HepG2 (cell line): ENCODE measurements around the gene SSTR5. TPM values are rescaled to one million over a fixed set of nuclear protein-coding genes. Genes with fewer than 3 reads are reported as not detected.

ENCODE experiments used
- FOSL1 ChIP-seq: sonication (generic); formaldehyde crosslinking; IDR thresholded peaks from 2 replicates; pipeline ENCODE4 v1.9.0; 2021; ENCODE audit warnings: missing genetic modification reagents, borderline replicate concordance
- FOXK1 ChIP-seq: sonication (generic); formaldehyde crosslinking; IDR thresholded peaks from 2 replicates; pipeline ENCODE4 v1.4.0; 2020; ENCODE audit warnings: low read depth, missing genetic modification reagents, borderline replicate concordance
- SMC3 ChIP-seq: IDR thresholded peaks from 2 replicates; pipeline ENCODE4 v1.6.1; 2011; ENCODE audit warnings: low read length, improper control_type of control experiment
- SNAI1 ChIP-seq: sonication (generic); formaldehyde crosslinking; IDR thresholded peaks from 2 replicates; pipeline ENCODE4 v1.5.0; 2020; ENCODE audit warnings: mild to moderate bottlenecking, missing genetic modification reagents, borderline replicate concordance
- TCF12 ChIP-seq, 2 experiments: fragments of 450-650 bp in 1 of 2; sonication (generic) in 1 of 2; formaldehyde crosslinking in 1 of 2; IDR thresholded peaks; 2 replicates each; pipeline versions ENCODE4 v1.6.1 to v1.8.0; 2017 to 2022; ENCODE audit warnings: antibody characterized with exemption in 1 of 2, mild to moderate bottlenecking in 1 of 2, missing genetic modification reagents in 1 of 2, moderate library complexity in 1 of 2
- ZFAT ChIP-seq: sonication (generic); formaldehyde crosslinking; conservative IDR thresholded peaks from 2 replicates; pipeline ENCODE4 v1.8.1; 2023; ENCODE audit warnings: missing genetic modification reagents, inconsistent platforms
- ZKSCAN5 ChIP-seq: sonication (generic); formaldehyde crosslinking; IDR thresholded peaks from 2 replicates; pipeline ENCODE4 v1.5.1; 2020; ENCODE audit warnings: mild to moderate bottlenecking, missing genetic modification reagents
- ZNF263 ChIP-seq: sonication (generic); formaldehyde crosslinking; IDR thresholded peaks from 2 replicates; pipeline ENCODE4 v1.4.0; 2020; ENCODE audit warnings: missing genetic modification reagents
- polyA plus RNA-seq, 8 experiments: library from polyadenylated mRNA; depleted of rRNA in 3 of 8; stranded (reverse) in 7 of 8; unstranded in 1 of 8; fragments of >200 nt; fragmentation: Illumina TruSeq in 4 of 8; extraction: Trizol in 4 of 8; gene quantifications; 2 replicates each; pipeline versions ENCODE4 v1.2.1 to v1.2.3, GENCODE V29; 2011 to 2016; ENCODE audit warnings: low read depth in 4 of 8, missing spikeins in 1 of 8, mixed read lengths in 1 of 8; ENCODE audit not compliant: insufficient read depth in 1 of 8
- total RNA-seq, 5 experiments: library from RNA; depleted of rRNA; stranded (reverse); fragments of >200 nt; fragmentation: Illumina TruSeq; extraction: Trizol; gene quantifications; 2 replicates each; pipeline ENCODE4 v1.2.3, GENCODE V29; 2016; ENCODE audit warnings: low read depth in 1 of 5
- TF ChIP-seq, protein P1 (sequence below): sonication (generic); formaldehyde crosslinking; IDR thresholded peaks from 2 replicates; pipeline ENCODE4 v1.5.0; 2020; ENCODE audit warnings: mild to moderate bottlenecking, missing genetic modification reagents
- TF ChIP-seq, protein P2 (sequence below): IDR thresholded peaks from 2 replicates; pipeline ENCODE4 v1.6.1; 2018; ENCODE audit warnings: missing genetic modification reagents
- TF ChIP-seq, protein P3 (sequence below): sonication (generic); formaldehyde crosslinking; IDR thresholded peaks from 2 replicates; pipeline ENCODE4 v1.4.0; 2020; ENCODE audit warnings: missing genetic modification reagents; ENCODE audit errors: not compliant biosample characterization
- TF ChIP-seq, protein P4 (sequence below): sonication (generic); formaldehyde crosslinking; IDR thresholded peaks from 2 replicates; pipeline ENCODE4 v1.5.0; 2020; ENCODE audit warnings: mild to moderate bottlenecking, missing genetic modification reagents, borderline replicate concordance
- TF ChIP-seq, protein P5 (sequence below): sonication (generic); formaldehyde crosslinking; IDR thresholded peaks from 2 replicates; pipeline ENCODE4 v1.8.1; 2023; ENCODE audit warnings: mild to moderate bottlenecking, moderate library complexity, missing genetic modification reagents
- TF ChIP-seq, protein P6 (sequence below): sonication (generic); formaldehyde crosslinking; IDR thresholded peaks from 2 replicates; pipeline ENCODE4 v1.4.0; 2020; ENCODE audit warnings: missing genetic modification reagents, borderline replicate concordance

Gene SSTR5
- total and polyA plus RNA-seq, 2 of the 13 experiments (the other 11 are each of a cell fraction or from before 2014, with no cell fraction given), result 0.20 to 0.49 TPM

DNA sequence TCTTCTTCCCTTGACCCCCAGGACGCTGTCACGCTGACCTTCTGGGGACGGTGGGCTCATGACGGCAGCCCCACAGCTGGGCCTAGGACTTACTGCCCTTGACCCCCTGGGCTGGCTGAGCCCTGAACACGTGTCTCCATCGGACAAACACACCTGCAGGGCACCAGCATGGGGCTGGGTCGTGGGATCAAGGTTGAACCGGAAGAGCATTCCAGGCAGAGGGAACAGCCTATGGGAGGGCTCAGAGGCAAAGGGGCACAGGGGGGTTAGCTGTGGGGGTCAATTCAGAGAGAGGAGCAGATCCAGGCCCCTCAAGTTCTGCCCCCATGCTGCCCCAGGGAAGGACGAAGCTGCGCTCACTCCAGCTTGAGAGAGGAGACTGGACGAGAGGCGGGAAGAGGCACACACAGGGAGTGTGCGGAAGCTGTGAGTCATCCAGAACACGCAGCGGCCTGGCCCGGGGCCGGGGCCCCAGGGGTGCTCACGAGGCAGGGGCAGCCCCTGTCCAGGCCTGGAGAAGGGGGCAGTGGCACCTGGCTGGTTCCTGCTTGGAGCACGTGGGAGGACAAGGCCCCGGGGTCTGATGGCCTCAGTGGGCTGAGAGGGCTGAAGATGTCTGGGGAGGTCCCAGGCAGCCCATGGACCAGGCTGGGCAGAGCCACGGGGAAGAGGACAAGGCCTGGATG lies 9.9 kb downstream of the SSTR5 start (continued):
- TF ChIP-seq, protein P1, sequence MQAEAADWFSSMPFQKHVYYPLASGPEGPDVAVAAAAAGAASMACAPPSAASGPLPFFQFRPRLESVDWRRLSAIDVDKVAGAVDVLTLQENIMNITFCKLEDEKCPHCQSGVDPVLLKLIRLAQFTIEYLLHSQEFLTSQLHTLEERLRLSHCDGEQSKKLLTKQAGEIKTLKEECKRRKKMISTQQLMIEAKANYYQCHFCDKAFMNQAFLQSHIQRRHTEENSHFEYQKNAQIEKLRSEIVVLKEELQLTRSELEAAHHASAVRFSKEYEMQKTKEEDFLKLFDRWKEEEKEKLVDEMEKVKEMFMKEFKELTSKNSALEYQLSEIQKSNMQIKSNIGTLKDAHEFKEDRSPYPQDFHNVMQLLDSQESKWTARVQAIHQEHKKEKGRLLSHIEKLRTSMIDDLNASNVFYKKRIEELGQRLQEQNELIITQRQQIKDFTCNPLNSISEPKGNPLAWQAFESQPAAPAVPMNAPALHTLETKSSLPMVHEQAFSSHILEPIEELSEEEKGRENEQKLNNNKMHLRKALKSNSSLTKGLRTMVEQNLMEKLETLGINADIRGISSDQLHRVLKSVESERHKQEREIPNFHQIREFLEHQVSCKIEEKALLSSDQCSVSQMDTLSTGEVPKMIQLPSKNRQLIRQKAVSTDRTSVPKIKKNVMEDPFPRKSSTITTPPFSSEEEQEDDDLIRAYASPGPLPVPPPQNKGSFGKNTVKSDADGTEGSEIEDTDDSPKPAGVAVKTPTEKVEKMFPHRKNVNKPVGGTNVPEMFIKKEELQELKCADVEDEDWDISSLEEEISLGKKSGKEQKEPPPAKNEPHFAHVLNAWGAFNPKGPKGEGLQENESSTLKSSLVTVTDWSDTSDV (CRISPR knock-in tag), result peak; percentile 93; the same call in 1 of the 2 replicates
- TF ChIP-seq, protein P2, sequence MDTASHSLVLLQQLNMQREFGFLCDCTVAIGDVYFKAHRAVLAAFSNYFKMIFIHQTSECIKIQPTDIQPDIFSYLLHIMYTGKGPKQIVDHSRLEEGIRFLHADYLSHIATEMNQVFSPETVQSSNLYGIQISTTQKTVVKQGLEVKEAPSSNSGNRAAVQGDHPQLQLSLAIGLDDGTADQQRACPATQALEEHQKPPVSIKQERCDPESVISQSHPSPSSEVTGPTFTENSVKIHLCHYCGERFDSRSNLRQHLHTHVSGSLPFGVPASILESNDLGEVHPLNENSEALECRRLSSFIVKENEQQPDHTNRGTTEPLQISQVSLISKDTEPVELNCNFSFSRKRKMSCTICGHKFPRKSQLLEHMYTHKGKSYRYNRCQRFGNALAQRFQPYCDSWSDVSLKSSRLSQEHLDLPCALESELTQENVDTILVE (CRISPR knock-in tag), result peak; percentile 85
- TF ChIP-seq, protein P3, sequence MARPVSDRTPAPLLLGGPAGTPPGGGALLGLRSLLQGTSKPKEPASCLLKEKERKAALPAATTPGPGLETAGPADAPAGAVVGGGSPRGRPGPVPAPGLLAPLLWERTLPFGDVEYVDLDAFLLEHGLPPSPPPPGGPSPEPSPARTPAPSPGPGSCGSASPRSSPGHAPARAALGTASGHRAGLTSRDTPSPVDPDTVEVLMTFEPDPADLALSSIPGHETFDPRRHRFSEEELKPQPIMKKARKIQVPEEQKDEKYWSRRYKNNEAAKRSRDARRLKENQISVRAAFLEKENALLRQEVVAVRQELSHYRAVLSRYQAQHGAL (CRISPR knock-in tag), result peak; percentile 23
- TF ChIP-seq, protein P4, sequence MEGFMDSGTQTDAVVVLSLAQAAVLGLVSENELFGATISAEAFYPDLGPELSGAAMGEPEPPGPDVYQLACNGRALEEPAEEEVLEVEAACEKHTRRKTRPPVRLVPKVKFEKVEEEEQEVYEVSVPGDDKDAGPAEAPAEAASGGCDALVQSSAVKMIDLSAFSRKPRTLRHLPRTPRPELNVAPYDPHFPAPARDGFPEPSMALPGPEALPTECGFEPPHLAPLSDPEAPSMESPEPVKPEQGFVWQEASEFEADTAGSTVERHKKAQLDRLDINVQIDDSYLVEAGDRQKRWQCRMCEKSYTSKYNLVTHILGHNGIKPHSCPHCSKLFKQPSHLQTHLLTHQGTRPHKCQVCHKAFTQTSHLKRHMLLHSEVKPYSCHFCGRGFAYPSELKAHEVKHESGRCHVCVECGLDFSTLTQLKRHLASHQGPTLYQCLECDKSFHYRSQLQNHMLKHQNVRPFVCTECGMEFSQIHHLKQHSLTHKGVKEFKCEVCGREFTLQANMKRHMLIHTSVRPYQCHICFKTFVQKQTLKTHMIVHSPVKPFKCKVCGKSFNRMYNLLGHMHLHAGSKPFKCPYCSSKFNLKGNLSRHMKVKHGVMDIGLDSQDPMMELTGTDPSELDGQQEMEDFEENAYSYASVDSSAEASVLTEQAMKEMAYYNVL (CRISPR knock-in tag), result peak; percentile 85; the same call in 1 of the 2 replicates
- peak; percentile 66; the same call in 1 of the 2 replicates for TF ChIP-seq ZNF263 (CRISPR knock-in tag)
- TF ChIP-seq ZFAT (CRISPR knock-in tag), result no peak
- no peak for TF ChIP-seq ZKSCAN5 (CRISPR knock-in tag)
- TF ChIP-seq, protein P5, sequence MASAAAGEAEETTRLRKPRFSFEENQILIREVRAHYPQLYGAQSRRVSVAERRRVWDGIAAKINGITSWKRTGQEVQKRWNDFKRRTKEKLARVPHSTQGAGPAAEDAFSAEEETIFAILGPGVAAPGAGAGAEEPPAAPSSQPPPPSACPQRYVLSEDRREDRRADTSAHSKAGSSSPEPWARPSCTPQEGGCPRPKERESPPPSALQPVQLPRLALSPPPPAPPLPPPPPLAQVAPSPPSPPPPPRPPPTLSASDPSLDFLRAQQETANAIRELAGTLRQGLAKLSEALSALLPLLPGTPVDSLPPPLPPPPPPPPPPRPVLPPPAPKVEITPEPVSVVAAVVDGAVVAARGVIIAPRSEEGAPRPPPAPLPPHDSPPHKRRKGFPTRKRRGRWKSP (CRISPR knock-in tag), result 0 out of 2 replicates have a peak, but pooled peaks have one; percentile 43
- TF ChIP-seq FOSL1 (CRISPR knock-in tag), result peak; percentile 77
- peak; percentile 75; the same call in 1 of the 2 replicates for TF ChIP-seq FOXK1
- TF ChIP-seq SMC3, result no peak
- TF ChIP-seq, protein P6, sequence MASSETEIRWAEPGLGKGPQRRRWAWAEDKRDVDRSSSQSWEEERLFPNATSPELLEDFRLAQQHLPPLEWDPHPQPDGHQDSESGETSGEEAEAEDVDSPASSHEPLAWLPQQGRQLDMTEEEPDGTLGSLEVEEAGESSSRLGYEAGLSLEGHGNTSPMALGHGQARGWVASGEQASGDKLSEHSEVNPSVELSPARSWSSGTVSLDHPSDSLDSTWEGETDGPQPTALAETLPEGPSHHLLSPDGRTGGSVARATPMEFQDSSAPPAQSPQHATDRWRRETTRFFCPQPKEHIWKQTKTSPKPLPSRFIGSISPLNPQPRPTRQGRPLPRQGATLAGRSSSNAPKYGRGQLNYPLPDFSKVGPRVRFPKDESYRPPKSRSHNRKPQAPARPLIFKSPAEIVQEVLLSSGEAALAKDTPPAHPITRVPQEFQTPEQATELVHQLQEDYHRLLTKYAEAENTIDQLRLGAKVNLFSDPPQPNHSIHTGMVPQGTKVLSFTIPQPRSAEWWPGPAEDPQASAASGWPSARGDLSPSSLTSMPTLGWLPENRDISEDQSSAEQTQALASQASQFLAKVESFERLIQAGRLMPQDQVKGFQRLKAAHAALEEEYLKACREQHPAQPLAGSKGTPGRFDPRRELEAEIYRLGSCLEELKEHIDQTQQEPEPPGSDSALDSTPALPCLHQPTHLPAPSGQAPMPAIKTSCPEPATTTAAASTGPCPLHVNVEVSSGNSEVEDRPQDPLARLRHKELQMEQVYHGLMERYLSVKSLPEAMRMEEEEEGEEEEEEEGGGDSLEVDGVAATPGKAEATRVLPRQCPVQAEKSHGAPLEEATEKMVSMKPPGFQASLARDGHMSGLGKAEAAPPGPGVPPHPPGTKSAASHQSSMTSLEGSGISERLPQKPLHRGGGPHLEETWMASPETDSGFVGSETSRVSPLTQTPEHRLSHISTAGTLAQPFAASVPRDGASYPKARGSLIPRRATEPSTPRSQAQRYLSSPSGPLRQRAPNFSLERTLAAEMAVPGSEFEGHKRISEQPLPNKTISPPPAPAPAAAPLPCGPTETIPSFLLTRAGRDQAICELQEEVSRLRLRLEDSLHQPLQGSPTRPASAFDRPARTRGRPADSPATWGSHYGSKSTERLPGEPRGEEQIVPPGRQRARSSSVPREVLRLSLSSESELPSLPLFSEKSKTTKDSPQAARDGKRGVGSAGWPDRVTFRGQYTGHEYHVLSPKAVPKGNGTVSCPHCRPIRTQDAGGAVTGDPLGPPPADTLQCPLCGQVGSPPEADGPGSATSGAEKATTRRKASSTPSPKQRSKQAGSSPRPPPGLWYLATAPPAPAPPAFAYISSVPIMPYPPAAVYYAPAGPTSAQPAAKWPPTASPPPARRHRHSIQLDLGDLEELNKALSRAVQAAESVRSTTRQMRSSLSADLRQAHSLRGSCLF (CRISPR knock-in tag), result 0 out of 2 replicates have a peak, but pooled peaks have one; percentile 26
- TF ChIP-seq SNAI1 (CRISPR knock-in tag), result peak; percentile 96; the same call in 1 of the 2 replicates
- no peak for TF ChIP-seq TCF12 (IDR thresholded peaks at IDR 0.05)
- TF ChIP-seq TCF12 (CRISPR knock-in tag; IDR thresholded peaks at IDR 0.05), result peak; percentile 97
